Measurements from ENCODE around the gene ZC3HAV1L. TPM values are rescaled to one million over a fixed set of nuclear protein-coding genes. Genes with fewer than 3 reads are reported as not detected.

Gene ZC3HAV1L
- total and polyA plus RNA-seq, 10 of the 15 experiments (the other 5 are each of a cell fraction or from before 2014, with no cell fraction given) = 0.09 to 16.3 (median 4.9) TPM

DNA sequence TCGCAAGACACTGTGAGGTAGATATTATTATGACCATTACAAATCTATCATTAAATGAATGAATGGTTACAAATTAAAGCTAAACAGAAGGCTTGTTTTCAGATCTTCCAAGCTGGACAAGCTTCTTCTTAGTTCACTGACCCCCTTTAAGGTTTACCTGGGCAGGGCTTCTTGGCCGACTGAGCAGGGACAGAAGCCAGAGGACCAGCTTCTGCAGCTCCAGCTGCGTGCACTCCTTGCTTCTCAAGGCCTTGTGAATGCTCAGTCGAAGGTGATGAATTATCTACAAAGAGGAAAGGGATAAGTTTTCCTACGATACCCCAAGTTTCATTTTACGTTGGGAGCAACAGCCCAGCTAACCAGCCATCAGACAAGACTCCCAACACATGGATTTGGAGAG lies 9.3 kb downstream of the ZC3HAV1L start:
- no peak overlapping the region for H3K4me3 ChIP-seq
- TF ChIP-seq SPI1 (IDR thresholded peaks at IDR 0.05; ENCODE audit: borderline replicate concordance, insufficient read depth, low read depth, low read length) = no peak
- TF ChIP-seq, protein P1, sequence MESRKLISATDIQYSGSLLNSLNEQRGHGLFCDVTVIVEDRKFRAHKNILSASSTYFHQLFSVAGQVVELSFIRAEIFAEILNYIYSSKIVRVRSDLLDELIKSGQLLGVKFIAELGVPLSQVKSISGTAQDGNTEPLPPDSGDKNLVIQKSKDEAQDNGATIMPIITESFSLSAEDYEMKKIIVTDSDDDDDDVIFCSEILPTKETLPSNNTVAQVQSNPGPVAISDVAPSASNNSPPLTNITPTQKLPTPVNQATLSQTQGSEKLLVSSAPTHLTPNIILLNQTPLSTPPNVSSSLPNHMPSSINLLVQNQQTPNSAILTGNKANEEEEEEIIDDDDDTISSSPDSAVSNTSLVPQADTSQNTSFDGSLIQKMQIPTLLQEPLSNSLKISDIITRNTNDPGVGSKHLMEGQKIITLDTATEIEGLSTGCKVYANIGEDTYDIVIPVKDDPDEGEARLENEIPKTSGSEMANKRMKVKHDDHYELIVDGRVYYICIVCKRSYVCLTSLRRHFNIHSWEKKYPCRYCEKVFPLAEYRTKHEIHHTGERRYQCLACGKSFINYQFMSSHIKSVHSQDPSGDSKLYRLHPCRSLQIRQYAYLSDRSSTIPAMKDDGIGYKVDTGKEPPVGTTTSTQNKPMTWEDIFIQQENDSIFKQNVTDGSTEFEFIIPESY (IDR thresholded peaks at IDR 0.05) = no peak
- no peak for TF ChIP-seq IRF4 (IDR thresholded peaks at IDR 0.05; ENCODE audit: low read depth, low read length)
- no peak for TF ChIP-seq YBX1 (IDR thresholded peaks at IDR 0.05)
- TF ChIP-seq IKZF2 (IDR thresholded peaks at IDR 0.05) = no peak
- TF ChIP-seq, protein P2, sequence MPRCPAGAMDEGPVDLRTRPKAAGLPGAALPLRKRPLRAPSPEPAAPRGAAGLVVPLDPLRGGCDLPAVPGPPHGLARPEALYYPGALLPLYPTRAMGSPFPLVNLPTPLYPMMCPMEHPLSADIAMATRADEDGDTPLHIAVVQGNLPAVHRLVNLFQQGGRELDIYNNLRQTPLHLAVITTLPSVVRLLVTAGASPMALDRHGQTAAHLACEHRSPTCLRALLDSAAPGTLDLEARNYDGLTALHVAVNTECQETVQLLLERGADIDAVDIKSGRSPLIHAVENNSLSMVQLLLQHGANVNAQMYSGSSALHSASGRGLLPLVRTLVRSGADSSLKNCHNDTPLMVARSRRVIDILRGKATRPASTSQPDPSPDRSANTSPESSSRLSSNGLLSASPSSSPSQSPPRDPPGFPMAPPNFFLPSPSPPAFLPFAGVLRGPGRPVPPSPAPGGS (IDR thresholded peaks at IDR 0.05; ENCODE audit: borderline replicate concordance, insufficient read depth, low read depth, low read length, poor library complexity, severe bottlenecking) = no peak
- TF ChIP-seq MEF2B (IDR thresholded peaks at IDR 0.05; ENCODE audit: partially characterized antibody, poor library complexity, severe bottlenecking) = no peak
- TF ChIP-seq, protein P3, sequence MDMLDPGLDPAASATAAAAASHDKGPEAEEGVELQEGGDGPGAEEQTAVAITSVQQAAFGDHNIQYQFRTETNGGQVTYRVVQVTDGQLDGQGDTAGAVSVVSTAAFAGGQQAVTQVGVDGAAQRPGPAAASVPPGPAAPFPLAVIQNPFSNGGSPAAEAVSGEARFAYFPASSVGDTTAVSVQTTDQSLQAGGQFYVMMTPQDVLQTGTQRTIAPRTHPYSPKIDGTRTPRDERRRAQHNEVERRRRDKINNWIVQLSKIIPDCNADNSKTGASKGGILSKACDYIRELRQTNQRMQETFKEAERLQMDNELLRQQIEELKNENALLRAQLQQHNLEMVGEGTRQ (IDR thresholded peaks at IDR 0.05; ENCODE audit: borderline replicate concordance, low read depth, low read length) = no peak
- no peak for TF ChIP-seq ZNF207 (IDR thresholded peaks at IDR 0.05; ENCODE audit: borderline replicate concordance)
- TF ChIP-seq, protein P4, sequence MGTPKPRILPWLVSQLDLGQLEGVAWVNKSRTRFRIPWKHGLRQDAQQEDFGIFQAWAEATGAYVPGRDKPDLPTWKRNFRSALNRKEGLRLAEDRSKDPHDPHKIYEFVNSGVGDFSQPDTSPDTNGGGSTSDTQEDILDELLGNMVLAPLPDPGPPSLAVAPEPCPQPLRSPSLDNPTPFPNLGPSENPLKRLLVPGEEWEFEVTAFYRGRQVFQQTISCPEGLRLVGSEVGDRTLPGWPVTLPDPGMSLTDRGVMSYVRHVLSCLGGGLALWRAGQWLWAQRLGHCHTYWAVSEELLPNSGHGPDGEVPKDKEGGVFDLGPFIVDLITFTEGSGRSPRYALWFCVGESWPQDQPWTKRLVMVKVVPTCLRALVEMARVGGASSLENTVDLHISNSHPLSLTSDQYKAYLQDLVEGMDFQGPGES (IDR thresholded peaks at IDR 0.05) = no peak
- no peak for TF ChIP-seq ESRRA (IDR thresholded peaks at IDR 0.05; ENCODE audit: low read length)
- TF ChIP-seq EZH2 (IDR thresholded peaks at IDR 0.05; ENCODE audit: borderline replicate concordance, control insufficient read depth, low read depth, low read length) = no peak
- no peak for TF ChIP-seq ZBED1 (IDR thresholded peaks at IDR 0.05; ENCODE audit: borderline replicate concordance)
- TF ChIP-seq, protein P5, sequence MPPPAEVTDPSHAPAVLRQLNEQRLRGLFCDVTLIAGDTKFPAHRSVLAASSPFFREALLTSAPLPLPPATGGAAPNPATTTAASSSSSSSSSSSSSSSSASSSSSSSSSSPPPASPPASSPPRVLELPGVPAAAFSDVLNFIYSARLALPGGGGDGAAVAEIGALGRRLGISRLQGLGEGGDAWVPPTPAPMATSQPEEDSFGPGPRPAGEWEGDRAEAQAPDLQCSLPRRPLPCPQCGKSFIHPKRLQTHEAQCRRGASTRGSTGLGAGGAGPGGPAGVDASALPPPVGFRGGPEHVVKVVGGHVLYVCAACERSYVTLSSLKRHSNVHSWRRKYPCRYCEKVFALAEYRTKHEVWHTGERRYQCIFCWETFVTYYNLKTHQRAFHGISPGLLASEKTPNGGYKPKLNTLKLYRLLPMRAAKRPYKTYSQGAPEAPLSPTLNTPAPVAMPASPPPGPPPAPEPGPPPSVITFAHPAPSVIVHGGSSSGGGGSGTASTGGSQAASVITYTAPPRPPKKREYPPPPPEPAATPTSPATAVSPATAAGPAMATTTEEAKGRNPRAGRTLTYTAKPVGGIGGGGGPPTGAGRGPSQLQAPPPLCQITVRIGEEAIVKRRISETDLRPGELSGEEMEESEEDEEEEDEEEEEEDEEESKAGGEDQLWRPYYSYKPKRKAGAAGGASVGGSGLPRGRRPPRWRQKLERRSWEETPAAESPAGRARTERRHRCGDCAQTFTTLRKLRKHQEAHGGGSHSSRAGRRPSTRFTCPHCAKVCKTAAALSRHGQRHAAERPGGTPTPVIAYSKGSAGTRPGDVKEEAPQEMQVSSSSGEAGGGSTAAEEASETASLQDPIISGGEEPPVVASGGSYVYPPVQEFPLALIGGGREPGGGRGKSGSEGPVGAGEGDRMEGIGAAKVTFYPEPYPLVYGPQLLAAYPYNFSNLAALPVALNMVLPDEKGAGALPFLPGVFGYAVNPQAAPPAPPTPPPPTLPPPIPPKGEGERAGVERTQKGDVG (CRISPR knock-in tag; IDR thresholded peaks at IDR 0.05) = no peak
- TF ChIP-seq TARDBP (IDR thresholded peaks at IDR 0.05; ENCODE audit: borderline replicate concordance) = no peak
- WGBS (ENCODE audit: insufficient coverage, insufficient replicate concordance, low lambda C conversion rate, missing lambda C conversion rate) = 87% methylated on average over 6 of the region's 6 CpGs
- H3K9ac ChIP-seq (ENCODE audit: control insufficient read depth, insufficient read depth, low read length) = no peak overlapping the region
- BruUV-seq (replicated peaks) = no TSS peak
- DNase-seq (ENCODE audit: low read depth, low spot score) = no peak
- H4K20me1 ChIP-seq (ENCODE audit: control insufficient read depth, insufficient read depth) = no peaks in the 10 kb centered on the region
- in situ Hi-C loops (cut with MboI) = no loop called here
- peaks cover 3 to 20% of the 10 kb centered on the region in 2 experiments; a peak in 3 of 4 replicates for H3K36me3 ChIP-seq (ENCODE audit: control insufficient read depth in 2 of 2, insufficient read depth in 2 of 2, low read length in 1 of 2)
- no peaks in the 10 kb centered on the region for H3K79me2 ChIP-seq (ENCODE audit: control insufficient read depth, insufficient read depth, low read length)
- no peak overlapping the region for H3K4me2 ChIP-seq (ENCODE audit: control insufficient read depth, insufficient read depth)
- no peak for FAIRE-seq
- CTCF ChIA-PET = interaction anchor here (1.2 to 1.3 kb wide), 2 partner anchors 8 to 9 kb away, joined by 5 to 8 read pairs; no protein-coding TSS in a partner anchor
- H3K27me3 ChIP-seq (replicated peaks in 1 of 2; ENCODE audit: control insufficient read depth in 2 of 2, insufficient read depth in 2 of 2, low read length in 1 of 2) = no peaks in the 10 kb centered on the region
- SMC1A ChIA-PET (ENCODE audit: uncharacterized antibody, unreplicated experiment) = interaction anchor here (1.5 kb wide), 2 partner anchors 10 kb away, joined by 4 read pairs; no protein-coding TSS in a partner anchor
- H2AFZ ChIP-seq (ENCODE audit: control insufficient read depth, low read depth, low read length) = no peak overlapping the region
- no peaks in the 10 kb centered on the region for H3K4me1 ChIP-seq (ENCODE audit: control insufficient read depth, insufficient read depth, low read length)
- intact Hi-C loops (cut with micrococcal nuclease; ENCODE audit: unreplicated experiment) = no loop called here
- no peak for ATAC-seq
- POLR2A ChIA-PET = interaction anchor here (0.7 kb wide), 1 partner anchor 68 kb away, joined by 7 read pairs; no protein-coding TSS in a partner anchor
- RAD21 ChIA-PET (ENCODE audit: unreplicated experiment) = no interaction called here
- H3K27ac ChIP-seq (ENCODE audit: control insufficient read depth, insufficient read depth) = no peak overlapping the region
- H3K9me3 ChIP-seq (replicated peaks; ENCODE audit: control insufficient read depth, insufficient read depth, low read length) = no peaks in the 10 kb centered on the region
